GM18526 (cell line): ENCODE measurements around the gene ADORA2A.
A peak's percentile ranks its signal among the peaks of the same experiment; 100 is the strongest.

Source experiments
- POLR2A ChIP-seq: IDR thresholded peaks from 3 replicates; pipeline ENCODE4 v1.6.1; 2011; ENCODE audit not compliant: insufficient read length; ENCODE audit errors: extremely low read depth

The ADORA2A gene

DNA sequence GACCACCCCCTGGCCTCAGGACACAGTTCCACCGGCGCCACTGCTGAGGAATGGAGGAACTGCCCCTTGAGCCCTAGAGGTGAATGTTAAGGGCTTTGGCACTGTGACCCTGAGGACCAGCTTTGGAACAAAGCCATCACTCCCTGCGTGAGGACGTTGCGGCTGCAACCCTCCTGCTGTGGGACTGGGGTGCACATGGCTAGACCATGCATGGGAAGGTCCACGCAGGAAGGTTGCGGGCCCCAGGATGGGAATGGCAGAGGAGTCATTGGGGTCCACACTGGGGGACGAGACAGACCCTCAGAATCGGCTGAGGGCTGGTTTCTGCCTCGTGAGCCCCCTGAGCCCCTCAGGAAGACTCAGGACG, 6.4 kb upstream of the ADORA2A start:
- TF ChIP-seq POLR2A, result no peak

DNA sequence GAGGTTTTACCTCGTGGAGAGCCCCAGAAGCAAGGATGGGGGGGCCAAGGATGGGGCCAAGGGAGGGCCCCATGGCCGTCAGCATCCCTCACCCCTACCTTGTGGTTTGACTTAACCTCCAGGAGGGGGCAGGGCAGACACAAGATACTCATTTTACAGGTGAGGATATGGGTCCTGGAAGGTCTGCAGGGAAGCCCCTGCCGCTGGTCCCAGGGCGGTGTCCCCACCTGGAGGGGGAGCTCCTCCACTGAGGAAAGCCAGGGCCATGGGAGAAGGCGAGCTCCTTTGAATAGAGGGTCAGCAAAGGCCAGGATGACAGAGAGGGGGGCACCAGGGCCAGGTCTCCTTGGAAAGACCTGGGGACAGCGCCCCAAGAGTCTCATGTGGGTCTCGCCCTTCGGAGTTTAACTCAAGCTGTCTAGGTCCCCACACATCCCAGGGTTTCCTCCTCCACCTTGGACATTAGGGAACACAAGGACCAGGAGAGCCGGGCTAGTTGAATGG, 5.9 kb upstream of the ADORA2A start:
- no peak for TF ChIP-seq POLR2A

DNA sequence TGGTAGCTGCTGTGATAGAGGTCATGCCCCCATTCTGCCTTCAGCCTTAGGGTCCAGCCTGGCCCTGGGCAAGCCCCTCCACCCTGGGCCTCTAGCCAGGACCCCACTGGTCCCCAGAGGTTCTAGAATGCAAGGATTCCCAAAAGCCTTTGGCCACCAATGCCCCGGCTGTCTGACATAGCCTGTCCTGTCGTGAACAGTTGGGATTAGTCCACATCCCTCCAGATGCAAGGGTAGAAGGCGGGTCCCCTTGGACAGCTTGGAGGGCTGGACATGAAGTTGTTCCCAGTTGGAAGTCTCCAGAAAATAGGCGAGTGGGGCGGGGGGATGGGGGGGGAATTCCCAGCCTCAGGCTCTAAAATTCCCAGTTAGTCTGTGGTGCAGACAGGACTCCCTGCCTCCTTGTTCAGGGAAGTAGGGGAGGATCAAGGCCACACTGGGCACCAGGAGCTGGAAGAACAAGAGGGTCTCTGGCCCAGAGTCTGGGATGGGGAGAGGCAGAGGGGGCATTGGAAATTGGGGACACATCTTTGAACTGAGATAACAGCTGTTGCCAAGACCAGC, 5.2 kb upstream of the ADORA2A start:
- TF ChIP-seq POLR2A, result no peak

DNA sequence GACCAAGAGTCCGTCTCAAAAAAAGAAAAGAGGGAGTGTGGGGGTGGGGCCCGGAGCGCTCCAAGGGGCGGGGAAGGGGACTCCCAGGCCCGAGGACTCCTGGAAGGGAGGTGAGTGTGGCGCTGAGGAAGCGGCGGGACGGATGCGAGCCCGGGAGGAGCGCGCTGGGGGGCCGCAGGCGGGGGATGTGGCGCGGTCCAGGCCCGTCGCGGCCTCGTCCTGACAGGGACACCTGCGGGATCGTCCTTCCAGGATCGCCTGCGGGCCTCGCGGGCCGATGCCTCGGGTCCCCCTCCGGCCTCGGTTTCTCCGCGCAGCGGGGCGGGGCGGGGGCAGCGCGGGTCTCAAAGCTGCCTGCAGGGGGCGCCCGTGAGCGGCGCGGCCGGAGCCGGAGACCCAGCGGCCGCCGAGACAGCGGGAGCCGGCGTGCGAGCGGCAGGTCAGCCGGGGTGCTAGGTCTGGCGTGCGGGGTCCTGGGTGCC, 3.8 kb upstream of the ADORA2A start:
- TF ChIP-seq POLR2A, result no peak

DNA sequence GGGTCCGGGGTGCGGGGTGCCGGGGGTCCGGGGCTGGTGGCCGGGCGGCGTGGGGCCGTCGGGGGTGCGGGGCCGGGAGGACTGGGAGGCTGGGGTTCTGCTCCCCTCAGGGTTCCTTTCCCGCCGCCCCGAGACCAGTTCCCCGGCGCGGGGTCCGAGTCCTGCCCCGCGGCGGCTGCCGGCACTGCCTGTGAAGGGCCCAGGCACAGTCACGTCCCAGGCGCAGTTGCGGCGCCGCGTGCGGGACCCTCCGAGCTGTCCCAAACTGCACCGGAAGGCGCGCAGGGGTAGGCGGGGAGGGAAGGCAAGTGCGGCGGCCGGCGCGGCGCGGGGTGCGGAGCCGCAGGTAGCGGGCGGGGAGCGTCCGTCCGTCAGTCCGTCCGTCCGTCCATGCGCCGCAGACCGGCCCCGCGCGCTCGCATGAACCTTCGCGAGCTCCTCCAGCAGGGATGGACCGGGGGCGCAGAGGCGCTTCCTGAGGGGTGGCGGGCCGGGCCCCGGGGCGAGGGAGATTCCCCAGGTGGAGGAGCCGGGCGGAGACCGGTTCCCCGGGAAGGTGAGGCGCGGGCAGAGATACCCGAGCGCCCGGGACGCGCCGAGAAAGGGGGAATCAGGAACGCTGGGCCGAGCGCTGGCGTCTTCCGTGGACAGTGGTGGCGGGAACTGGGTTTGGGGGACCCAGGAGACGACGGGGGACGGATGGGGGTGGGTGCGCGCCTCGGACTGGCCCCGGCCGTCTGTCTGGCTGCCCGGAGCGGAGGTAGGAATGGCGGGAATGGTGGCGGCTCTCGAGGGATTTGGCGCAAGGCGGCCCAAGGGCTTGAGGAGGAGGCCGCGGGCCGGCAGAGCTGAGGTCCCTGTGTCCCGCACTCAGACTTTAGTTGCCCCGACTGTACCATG, 3.1 kb upstream of the ADORA2A start:
- TF ChIP-seq POLR2A, result peak; percentile 7

DNA sequence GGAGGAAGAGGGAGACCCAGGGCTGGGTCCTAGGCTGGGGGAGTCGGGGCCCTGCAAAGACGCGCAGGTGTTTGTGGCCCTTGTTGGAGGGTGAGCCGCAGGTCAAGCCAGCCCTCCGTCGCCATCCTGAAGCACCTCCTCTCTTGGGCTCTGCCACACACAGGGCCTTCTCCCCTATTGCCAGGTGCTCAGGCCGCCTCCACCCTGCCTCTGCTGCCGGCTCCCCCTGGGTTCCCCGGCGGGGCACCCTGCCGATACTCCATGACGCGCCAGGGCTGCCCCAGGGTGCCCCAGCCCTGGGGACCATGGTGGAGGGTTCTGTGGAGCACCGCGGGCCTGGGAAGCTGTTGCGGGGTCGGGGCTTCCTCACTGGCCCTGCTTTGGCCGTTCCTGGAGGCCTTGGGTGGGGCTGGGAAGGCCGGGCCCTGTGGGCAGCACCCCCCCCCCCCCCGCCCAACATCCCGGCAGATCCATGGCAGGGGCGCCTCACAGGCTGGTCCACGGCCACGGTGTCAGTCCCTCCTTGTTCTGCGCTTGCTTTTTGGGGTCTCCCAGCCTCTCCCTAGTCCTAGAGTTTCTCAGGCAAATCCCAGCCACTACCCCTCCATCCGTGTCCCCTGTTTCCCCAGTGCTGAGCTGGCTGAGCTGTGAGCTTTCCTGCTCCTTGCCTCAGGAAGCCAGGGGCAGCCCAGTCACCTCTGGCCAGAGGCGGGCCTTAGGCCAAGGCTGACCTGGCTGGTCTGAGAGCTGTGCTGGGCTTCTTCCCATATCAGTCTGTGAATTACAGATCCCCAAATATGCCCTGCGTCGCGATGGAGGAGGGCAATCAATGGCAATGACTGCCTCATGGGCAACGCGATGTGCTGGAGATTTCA, 2.3 kb upstream of the ADORA2A start:
- no peak for TF ChIP-seq POLR2A

DNA sequence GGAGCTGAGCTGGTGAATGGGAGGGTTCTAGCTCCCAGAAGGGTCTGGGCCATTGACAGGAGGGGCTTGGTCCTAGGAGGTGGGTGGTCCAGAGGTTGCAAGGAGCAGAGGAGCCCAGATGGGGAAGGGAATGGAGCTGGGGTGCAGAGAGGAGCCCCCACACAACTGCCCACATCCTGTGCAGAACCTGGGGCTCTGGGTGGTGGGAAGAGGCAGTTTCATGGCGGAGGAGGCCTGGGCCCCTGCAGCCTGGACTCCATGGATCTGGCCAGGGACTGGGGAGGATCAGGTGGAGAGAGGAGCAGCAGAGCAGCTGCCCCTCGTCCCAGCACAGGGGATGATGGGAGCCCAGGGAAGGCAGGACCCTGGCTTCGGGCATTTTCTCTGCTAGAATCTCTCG, 963 bp upstream of the ADORA2A start:
- TF ChIP-seq POLR2A, result no peak

DNA sequence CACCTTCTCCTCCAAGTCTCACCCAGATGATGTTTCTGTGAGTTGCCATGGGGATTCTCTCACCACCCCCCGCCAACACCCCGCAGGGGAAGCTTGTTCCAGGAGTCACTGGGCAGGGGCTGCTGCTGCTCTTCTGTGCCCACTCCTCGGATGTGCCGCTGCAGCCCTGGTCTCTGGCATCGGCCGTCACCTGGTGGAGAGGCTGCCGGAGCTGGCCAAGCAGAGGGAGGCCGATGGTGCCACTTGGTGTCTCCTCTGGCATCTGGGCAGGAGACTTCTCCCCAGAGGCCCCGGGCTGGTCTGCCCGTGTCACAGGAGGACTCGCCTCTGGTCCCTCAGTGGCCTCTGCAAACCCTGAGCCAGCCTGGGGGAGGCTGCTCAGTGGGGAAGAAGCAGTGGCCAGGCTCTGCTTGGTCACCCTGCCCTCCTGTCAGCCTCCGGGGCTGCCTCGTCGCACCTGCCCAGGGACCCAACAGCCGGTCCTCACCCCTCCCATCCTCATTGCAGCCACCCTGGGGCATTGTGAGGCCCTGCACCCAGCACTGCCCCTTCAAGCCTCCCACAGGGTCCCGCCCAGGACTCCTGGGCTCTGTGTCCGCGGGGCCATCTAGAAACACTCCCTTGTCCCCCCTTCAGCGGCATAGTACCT, 424 bp upstream of the ADORA2A start:
- TF ChIP-seq POLR2A, result no peak

DNA sequence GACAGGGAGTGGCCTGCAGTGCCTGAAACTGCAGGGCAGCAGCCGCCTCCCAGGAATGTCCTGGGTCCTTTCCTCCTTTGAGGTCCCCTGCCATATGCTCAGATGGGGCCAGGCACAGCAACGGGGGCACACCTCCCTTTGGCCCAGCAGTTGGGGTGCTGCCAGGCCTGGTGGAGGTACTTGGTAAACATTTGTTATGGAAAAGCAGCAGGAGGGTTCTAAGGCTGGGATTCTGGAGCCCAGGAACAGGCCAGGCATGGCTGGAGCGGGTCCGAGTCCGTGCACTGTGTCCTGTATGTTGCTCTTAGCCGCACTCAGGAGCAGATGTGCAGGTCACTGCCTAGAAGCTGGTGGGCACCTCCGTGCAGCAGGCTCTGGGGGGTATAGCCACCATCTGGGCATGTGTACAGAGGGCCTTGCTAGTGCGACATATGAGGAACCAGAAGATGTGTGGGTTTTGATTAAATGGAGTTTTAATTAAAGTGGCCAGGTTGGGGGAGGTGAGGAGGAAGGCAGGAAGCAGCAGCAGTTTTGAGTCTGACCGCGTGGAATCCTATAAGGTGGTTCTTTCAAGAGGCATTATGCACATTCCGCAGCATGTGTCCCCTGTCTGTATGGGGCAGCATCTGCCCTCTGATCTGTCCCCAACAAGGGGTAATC, 1.5 kb downstream of the ADORA2A start:
- peak; percentile 20 for TF ChIP-seq POLR2A

DNA sequence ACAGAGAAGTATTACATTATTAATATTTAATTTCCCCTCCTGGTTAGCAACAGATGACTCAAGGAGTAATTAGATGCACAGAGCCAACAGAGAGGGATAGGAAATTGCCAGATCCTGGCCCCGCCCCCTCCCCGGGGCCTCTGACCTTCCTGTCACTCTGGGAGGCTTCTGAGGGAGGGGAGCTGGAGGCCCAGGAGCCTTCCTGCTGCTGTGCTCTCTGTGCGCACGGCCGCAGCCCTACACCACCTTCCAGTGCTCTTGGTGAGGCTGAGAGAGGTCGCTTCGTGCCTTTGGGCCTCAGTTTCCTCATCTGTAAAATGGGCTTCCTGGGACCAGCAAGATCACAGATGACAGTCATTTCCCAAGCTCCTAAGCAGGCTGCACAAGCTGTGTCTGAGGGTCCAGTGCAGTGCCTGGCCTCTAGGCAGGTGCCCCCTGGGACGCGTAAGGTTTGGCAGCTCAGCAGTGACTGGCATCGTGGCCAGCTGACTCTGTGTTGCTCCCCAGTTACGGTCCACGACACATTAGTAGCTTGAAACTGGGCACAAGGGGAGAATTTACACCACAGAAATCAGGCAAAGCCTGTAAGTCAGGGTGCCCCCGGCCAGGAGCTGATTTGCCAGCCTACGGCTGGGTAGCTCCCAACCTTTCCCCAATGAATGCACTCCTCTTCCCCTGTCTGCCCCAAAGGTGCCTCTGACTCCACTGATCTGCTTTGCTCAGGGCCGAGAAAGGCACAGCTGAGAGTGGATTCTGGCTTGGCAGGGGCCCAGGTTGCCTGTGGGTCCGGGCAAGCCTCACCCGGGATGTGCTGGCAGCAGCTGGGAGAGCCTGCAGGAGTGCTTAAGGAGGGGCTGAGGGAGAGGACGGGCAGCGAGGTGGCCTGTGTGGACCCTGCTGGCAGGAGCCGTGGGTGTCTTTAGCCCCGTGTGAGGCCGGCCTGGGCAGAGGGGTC, 2.3 kb downstream of the ADORA2A start:
- TF ChIP-seq POLR2A, result no peak

DNA sequence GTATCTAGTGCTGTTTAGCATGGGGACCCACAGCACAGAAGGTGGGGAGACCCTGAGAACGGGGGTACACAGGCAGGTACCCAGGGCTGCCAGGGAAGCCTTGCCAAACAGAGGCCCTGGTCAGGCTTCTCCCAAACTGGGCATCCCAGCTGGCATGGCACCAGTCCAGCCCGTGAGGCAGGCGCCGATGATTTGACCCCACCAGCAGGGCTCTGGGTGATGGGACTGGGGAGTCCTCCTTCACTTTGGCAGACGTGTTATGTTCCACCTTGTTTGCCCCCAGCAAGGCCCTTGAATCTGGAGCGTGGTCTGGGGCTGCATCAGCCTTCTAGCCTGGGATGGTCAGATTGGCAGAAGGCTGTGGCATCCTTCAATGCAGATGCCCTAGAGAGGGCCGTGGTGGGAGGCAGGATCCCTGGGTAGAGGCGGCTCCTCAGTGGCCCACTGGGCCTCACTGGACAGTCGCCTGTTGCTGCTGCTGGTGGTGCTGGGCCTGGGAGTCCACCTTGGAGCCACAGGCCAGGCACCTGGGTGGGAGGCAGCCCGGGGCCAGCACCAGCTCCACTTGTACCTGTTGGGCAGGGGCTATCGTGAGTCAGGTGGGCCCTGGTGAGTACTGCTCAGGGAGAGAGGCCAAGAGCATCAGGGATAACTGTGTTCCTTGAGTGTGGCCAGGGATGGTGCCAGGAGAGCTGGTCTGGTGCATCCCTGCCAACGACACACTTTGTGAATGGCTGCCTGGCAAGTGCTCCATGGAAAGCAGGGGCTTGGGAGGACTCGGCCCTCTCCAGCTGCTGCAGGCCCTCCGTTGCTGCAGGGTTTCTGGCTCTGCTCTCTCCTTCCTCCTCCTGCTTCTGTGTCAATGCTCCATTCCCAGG, 3.3 kb downstream of the ADORA2A start:
- no peak for TF ChIP-seq POLR2A

DNA sequence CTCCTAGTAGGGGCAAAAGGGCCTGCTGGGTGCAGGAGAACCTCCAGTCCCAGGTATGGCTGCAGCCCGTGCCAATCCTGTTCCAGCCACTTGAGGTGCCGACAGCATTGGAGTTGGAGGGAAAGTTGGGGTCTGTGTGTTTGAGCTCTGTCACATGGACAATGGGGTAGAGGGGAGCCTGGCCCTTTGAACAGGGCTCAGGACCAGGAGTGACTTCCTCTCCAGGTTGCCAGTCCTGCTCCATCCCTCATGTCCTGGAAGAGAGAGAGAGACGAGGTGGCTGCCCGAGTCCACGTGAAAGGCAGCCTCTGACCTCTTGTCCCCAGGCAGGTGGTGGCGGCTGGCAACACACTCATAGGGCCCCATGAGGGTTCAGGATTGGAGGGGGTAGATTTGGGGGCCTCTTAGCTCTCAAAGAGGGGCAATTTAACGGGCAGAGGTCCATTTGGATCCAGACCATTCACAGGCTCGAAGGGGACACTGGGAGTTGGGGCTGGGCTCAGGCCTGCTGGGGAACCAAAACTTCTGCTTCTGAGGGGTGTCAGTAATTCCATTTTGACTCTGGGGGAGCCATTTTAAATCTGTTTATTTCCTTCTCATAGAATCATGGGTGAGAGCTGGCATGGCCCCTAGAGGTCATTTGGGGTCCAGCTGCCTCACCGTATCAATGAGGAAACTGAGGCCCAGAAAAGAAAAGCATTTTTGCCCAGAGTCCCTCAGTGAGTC, 4.1 kb downstream of the ADORA2A start:
- no peak for TF ChIP-seq POLR2A
